ENCODE measurements around the gene PTPRC.
A peak's percentile ranks its signal among the peaks of the same experiment; 100 is the strongest.

The PTPRC gene

DNA sequence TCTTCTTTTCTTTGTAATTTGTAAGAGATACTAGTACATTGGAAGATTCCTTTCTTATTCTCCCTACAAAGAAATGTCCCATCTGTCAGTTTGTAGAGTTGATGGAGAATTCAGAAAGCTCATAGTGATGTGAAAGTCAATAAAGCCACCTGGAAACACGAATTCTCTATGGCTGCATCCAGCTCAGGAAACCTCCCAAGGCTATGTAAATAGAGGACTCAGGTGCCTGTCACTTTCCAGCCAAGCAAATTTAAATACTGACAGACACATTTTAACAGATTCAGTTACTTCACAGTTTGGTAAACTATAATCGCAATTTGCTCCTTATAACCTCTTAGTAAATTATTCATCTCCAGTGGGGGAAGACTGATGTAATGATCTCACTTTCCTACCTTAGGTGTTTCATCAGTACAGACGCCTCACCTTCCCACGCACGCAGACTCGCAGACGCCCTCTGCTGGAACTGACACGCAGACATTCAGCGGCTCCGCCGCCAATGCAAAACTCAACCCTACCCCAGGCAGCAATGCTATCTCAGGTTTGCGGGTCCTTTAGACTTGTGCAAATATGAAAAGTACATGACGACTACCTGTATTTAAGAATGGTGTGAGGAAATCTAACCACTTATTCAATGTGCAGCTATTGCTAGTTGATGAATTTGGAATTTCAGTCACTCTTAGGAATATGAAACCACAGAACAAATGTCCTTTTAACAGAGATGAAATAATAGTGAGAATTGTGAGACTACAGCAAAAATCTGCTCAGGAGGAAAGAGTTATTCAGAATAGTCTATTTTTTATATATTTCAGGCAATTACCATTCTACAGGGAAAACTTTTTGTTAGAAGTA is 60.6 kb downstream of the PTPRC start:
- DNase-seq (ENCODE audit: low read depth in 1 of 2, low spot score in 1 of 2): peak; percentile 32 to 67

- DNase-seq (ENCODE audit: low read depth in 1 of 2, low spot score in 1 of 2): no peak
These were observed 61.2 kb downstream of the PTPRC start for GRCh38 chr1:198700016-198700392.

DNA sequence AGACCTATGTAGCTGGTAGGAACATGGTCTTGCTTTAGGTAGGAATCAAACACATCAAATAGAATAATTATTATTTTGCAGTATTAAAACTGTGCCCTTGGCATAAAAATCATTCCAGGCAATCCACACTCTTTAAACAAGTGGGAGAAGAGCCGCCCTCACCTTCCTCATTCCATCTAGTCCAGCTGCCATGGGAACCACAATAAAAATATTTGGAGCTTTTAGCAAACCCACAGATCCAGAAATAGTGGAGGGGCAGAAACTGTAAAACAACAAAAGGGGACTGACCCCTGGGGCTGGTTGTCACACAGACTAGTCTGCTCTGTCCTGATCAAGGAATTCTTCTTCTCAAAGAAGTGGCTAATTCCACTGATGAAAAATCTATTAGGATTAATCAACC is 61.6 kb downstream of the PTPRC start:
- DNase-seq (ENCODE audit: low read depth in 1 of 2, low spot score in 1 of 2): no peak

GRCh38 chr1:198701250-198701649 is 62.4 kb downstream of the PTPRC start:
- no peak for DNase-seq (ENCODE audit: low read depth in 1 of 2, low spot score in 1 of 2)

- DNase-seq (ENCODE audit: low read depth in 1 of 2, low spot score in 1 of 2): no peak
These were observed 63.1 kb downstream of the PTPRC start for GRCh38 chr1:198701766-198702539.

GRCh38 chr1:198708761-198709525 is 70.1 kb downstream of the PTPRC start:
- no peak for DNase-seq (ENCODE audit: low read depth in 1 of 2, low spot score in 1 of 2)

- no peak for DNase-seq (ENCODE audit: low read depth in 1 of 2, low spot score in 1 of 2)
These were observed 73.0 kb downstream of the PTPRC start for GRCh38 chr1:198711837-198712236.

GRCh38 chr1:198713081-198713480 is 74.2 kb downstream of the PTPRC start:
- no peak for DNase-seq (ENCODE audit: low read depth in 1 of 2, low spot score in 1 of 2)

- DNase-seq (ENCODE audit: low read depth in 1 of 2, low spot score in 1 of 2): no peak
These were observed 75.4 kb downstream of the PTPRC start for GRCh38 chr1:198714271-198714670.

- no peak for DNase-seq (ENCODE audit: low read depth in 1 of 2, low spot score in 1 of 2)
These were observed 77.2 kb downstream of the PTPRC start for GRCh38 chr1:198716051-198716450.

GRCh38 chr1:198717510-198717909 is 78.7 kb downstream of the PTPRC start:
- no peak for DNase-seq (ENCODE audit: low read depth in 1 of 2, low spot score in 1 of 2)

GRCh38 chr1:198723127-198723526 is 84.3 kb downstream of the PTPRC start:
- DNase-seq (ENCODE audit: low read depth in 1 of 2, low spot score in 1 of 2): no peak

DNA sequence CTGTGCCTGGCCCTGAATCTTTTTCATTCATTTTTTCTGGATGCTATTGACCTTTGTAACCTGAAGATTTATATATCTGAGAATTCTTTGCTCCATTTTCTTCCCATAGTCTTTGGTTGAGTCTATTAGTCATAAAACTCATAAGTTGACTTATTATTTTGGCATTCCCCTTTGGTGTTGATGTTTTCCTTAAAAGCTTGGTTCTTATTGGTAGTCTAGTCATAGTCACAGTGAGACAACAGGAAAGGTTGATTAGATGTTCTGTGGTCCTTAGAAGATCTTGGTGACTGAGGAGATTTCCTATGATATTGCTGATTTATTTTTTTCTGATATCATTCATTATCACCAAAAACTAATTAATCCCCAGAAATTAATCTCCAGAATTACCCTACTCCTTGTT is 86.2 kb downstream of the PTPRC start:
- no peak for DNase-seq (ENCODE audit: low read depth in 1 of 2, low spot score in 1 of 2)

GRCh38 chr1:198726455-198726854 is 87.6 kb downstream of the PTPRC start:
- DNase-seq (ENCODE audit: low read depth in 1 of 2, low spot score in 1 of 2): no peak

GRCh38 chr1:198729195-198729863 is 90.5 kb downstream of the PTPRC start:
- no peak for DNase-seq (ENCODE audit: low read depth in 1 of 2, low spot score in 1 of 2)

- no peak for DNase-seq (ENCODE audit: low read depth in 1 of 2, low spot score in 1 of 2)
These were observed 92.1 kb downstream of the PTPRC start for GRCh38 chr1:198730952-198731351.

DNA sequence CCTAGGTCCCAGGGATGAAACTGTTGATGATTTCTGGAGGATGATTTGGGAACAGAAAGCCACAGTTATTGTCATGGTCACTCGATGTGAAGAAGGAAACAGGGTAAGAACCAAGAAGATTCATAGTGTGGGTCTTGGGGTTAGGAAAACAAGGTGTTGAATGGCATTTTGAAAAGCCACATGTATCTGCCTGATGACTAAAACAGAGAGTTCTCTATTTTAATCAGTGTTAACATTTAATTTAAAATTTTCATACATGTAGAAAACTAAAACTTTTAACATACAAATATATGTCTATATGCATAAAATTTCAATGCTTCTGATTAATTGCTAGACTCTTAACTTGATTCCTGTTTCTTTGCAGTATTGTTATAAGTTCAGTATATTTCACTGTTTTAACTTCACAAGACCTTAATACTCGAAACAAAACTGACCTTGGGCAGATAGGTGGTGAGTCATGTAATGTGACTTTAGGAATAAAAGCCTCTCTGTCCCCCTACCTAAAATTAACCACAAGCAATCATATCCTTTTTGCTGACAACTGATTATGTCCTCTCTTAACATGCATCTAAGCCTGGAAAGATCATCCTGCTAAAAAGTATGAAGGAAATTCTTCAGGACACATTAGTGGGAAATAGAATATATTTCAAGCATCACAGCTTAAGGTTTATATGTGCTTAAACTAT is 95.6 kb downstream of the PTPRC start:
- DNase-seq (ENCODE audit: low read depth in 1 of 2, low spot score in 1 of 2): no peak

GRCh38 chr1:198741744-198742143 is 102.9 kb downstream of the PTPRC start:
- no peak for DNase-seq (ENCODE audit: low read depth in 1 of 2, low spot score in 1 of 2)

DNA sequence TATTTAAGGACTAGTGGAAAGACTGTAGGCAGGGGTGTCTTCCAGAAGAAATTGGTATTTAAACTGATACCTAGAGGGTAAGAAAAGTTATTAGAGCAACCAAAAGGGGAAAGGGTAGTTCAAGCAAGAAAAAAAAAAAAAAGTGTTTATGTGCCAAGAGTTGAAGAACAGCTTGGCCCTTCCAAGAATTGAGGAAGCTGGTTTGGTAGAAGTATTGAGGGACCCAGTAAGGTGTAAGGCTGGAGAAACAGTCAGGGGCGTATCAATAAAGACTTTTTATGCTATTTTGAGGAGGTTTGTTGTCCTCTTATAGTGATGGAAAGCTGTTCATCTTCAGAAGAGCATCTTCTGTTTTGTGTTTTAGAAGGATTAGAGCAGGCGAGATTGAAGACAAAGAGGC is 108.3 kb downstream of the PTPRC start:
- DNase-seq (ENCODE audit: low read depth in 1 of 2, low spot score in 1 of 2): no peak

GRCh38 chr1:198749279-198749678 is 110.4 kb downstream of the PTPRC start:
- no peak for DNase-seq (ENCODE audit: low read depth in 1 of 2, low spot score in 1 of 2)

- no peak for DNase-seq (ENCODE audit: low read depth in 1 of 2, low spot score in 1 of 2)
These were observed 111.2 kb downstream of the PTPRC start for GRCh38 chr1:198750081-198750480.

All from activated T-helper 1 cell treated with anti-CD3 and anti-CD28 coated beads, Interleukin-2, amount 50 U/mL, for 16 hours (primary cell).